Neural cell (in vitro differentiated cells): ENCODE results near the gene ZFP36. TPM values are rescaled to one million over a fixed set of nuclear protein-coding genes. Genes with fewer than 3 reads are reported as not detected.

Experiments
- H2AFZ ChIP-seq: fragments of 200-600, 300-800 bp; sonication (generic), shearing (Covaris generic); 2 replicates; pipeline ENCODE4 v1.6.0; 2014; ENCODE audit warnings: low read depth, mild to moderate bottlenecking, antibody characterized with exemption, low read length, moderate library complexity
- H3F3A ChIP-seq: fragments of 200-600 bp; shearing (Covaris generic); 2 replicates; pipeline ENCODE4 v1.6.1; 2016; ENCODE audit warnings: mild to moderate bottlenecking, moderate library complexity, mixed read lengths, antibody characterized with exemption, low read length; ENCODE audit not compliant: insufficient read depth, poor library complexity, severe bottlenecking
- H3K27ac ChIP-seq: fragments of 200-600, 300-800 bp; sonication (generic), shearing (Covaris generic); 2 replicates; pipeline ENCODE4 v1.5.1; 2014; ENCODE audit warnings: mild to moderate bottlenecking, low read length, moderate library complexity
- H3K27me3 ChIP-seq: fragments of 300-800, 200-600 bp; sonication (generic), shearing (Covaris generic); 2 replicates; pipeline ENCODE4 v1.6.0; 2014; ENCODE audit warnings: mild to moderate bottlenecking, low read depth, low read length, moderate library complexity; ENCODE audit not compliant: insufficient read depth
- H3K36me3 ChIP-seq: fragments of 300-800, 200-600 bp; sonication (generic), shearing (Covaris generic); 2 replicates; pipeline ENCODE4 v1.5.1; 2014; ENCODE audit warnings: mild to moderate bottlenecking, antibody characterized with exemption, low read length, moderate library complexity; ENCODE audit not compliant: insufficient read depth
- H3K4me2 ChIP-seq: fragments of 300-800, 200-600 bp; sonication (generic), shearing (Covaris generic); 2 replicates; pipeline ENCODE4 v1.6.0; 2014; ENCODE audit warnings: mild to moderate bottlenecking, low read length
- H3K4me3 ChIP-seq: fragments of 300-800, 200-600 bp; sonication (generic), shearing (Covaris generic); 2 replicates; pipeline ENCODE4 v1.5.1; 2014; ENCODE audit warnings: mild to moderate bottlenecking, low read length, moderate library complexity
- H3K79me2 ChIP-seq: fragments of 200-600 bp; shearing (Covaris generic); replicated peaks from 2 replicates; pipeline ENCODE4 v1.6.0; 2014; ENCODE audit warnings: mild to moderate bottlenecking, low read length, moderate library complexity; ENCODE audit not compliant: insufficient read depth
- H3K9ac ChIP-seq: fragments of 300-800, 200-600 bp; sonication (generic), shearing (Covaris generic); 2 replicates; pipeline ENCODE4 v1.6.1; 2016; ENCODE audit warnings: mild to moderate bottlenecking, low read length, mixed read lengths
- H3K9me2 ChIP-seq: fragments of 200-600 bp; shearing (Covaris generic); 2 replicates; pipeline ENCODE4 v1.6.1; 2016; ENCODE audit warnings: mild to moderate bottlenecking, low read length, mixed read lengths; ENCODE audit not compliant: insufficient read depth
- H3K9me3 ChIP-seq: fragments of 200-600, 300-800 bp; sonication (generic), shearing (Covaris generic); 2 replicates; pipeline ENCODE4 v1.6.1; 2016; ENCODE audit warnings: mild to moderate bottlenecking, mixed run types, low read length, moderate library complexity, mixed read lengths
- H4K20me1 ChIP-seq: fragments of 200-600 bp; shearing (Covaris generic); 2 replicates; pipeline ENCODE4 v1.6.1; 2016; ENCODE audit warnings: mild to moderate bottlenecking, mixed run types; ENCODE audit not compliant: insufficient read depth
- EP300 ChIP-seq: fragments of 450-650 bp; conservative IDR thresholded peaks from 2 replicates; pipeline ENCODE4 v1.6.1; 2014; ENCODE audit warnings: antibody characterized with exemption, mild to moderate bottlenecking, moderate library complexity; ENCODE audit not compliant: poor library complexity, severe bottlenecking
- EZH2 ChIP-seq: fragments of 200-600, 300-800 bp; shearing (Covaris generic), sonication (generic); IDR thresholded peaks from 2 replicates; pipeline ENCODE4 v1.6.1; 2014; ENCODE audit warnings: antibody characterized with exemption, low read length, borderline replicate concordance, mild to moderate bottlenecking; ENCODE audit not compliant: insufficient read depth, poor library complexity, severe bottlenecking
- MXI1 ChIP-seq: fragments of 450-650 bp; conservative IDR thresholded peaks from 2 replicates; pipeline ENCODE4 v1.6.1; 2014; ENCODE audit warnings: antibody characterized with exemption, mild to moderate bottlenecking; ENCODE audit not compliant: poor library complexity, severe bottlenecking
- POLR2AphosphoS5 ChIP-seq: IDR thresholded peaks from 2 replicates; pipeline ENCODE4 v1.6.1; 2012
- RAD21 ChIP-seq: fragments of 450-650 bp; conservative IDR thresholded peaks from 2 replicates; pipeline ENCODE4 v1.6.1; 2014; ENCODE audit warnings: antibody characterized with exemption, mild to moderate bottlenecking, moderate library complexity
- SMC3 ChIP-seq: fragments of 450-650 bp; conservative IDR thresholded peaks from 2 replicates; pipeline ENCODE4 v1.6.1; 2014; ENCODE audit warnings: antibody characterized with exemption, mild to moderate bottlenecking, moderate library complexity; ENCODE audit not compliant: poor library complexity
- TAF1 ChIP-seq: IDR thresholded peaks from 2 replicates; pipeline ENCODE4 v1.6.1; 2012; ENCODE audit warnings: low read depth
- polyA plus RNA-seq: library from polyadenylated mRNA; depleted of rRNA; stranded (reverse); fragments of >200 nt; gene quantifications from 2 replicates; pipeline ENCODE4 v1.2.3, GENCODE V29; 2014
- TF ChIP-seq, protein P1 (sequence below): fragments of 450-650 bp; IDR thresholded peaks from 2 replicates; pipeline ENCODE4 v1.5.1; 2014; ENCODE audit warnings: antibody characterized with exemption, mild to moderate bottlenecking, moderate library complexity; ENCODE audit not compliant: poor library complexity, severe bottlenecking
- TF ChIP-seq, protein P2 (sequence below): IDR thresholded peaks from 2 replicates; pipeline ENCODE4 v1.6.1; 2012; ENCODE audit warnings: borderline replicate concordance

ZFP36 gene
- polyA plus RNA-seq, 1 donor from 2014 or later: not detected

DNA sequence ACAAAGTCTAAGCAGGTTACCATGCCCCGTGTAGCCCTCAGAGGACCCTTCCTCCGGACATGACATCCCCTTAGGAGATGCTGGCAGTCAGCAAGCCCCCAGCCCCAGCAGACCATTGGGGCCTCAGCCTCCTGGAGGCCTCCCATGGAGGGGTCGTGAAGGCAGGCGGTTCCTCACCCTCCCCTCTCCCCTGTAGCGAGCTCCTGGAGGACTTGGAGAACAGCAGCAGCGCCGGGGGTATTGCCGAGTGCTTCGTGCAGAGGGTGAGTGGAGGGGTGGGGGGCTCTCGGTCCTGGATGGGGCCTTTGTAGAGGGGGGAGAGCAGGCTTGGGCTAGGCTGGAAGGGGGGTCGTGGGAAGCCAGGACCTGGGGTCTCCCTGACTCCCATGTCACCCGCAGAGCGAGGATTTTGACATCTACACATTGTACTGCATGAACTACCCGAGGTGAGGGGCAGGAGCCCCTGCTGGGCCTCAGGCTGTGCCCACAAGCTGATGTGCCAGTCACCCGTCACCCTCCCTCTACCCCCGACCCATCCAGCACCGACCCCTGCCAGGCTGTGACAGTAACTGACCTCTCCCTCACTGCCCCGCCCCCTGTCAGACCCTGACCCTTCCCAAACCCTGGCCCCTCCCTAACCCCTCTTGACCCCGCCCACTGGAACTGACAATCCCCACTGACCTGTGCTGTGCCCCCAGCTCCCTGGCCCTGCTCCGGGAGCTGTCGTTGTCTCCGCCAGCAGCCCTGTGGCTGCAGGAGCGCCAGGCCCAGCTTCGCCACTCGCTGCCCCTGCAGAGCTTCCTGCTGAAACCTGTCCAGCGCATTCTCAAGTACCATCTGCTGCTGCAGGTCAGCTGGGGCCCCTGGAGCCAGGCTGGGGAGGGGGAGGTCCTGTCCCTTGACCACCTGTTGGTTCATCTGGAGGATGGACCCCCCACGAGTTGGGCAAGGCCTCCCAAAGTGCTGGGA is 9.8 kb downstream of the ZFP36 start:
- Histone ChIP-seq H3K79me2 (peaks cover 27% of the 10 kb centered on the region), H2AFZ (no peak overlapping the region), H3K4me3 (peak overlapping the region; percentile 89), H3K27ac (no peak overlapping the region), H3K9me3 (no peaks in the 10 kb centered on the region), H3K27me3 (no peaks in the 10 kb centered on the region), H3F3A (no peaks in the 10 kb centered on the region), H3K36me3 (no peaks in the 10 kb centered on the region), H3K9me2 (no peaks in the 10 kb centered on the region), H4K20me1 (no peaks in the 10 kb centered on the region), H3K9ac (no peak overlapping the region), H3K4me2 (no peak overlapping the region)
- TF ChIP-seq EP300 (no peak), SMC3 (no peak), EZH2 (no peak)
- TF ChIP-seq, protein P1, sequence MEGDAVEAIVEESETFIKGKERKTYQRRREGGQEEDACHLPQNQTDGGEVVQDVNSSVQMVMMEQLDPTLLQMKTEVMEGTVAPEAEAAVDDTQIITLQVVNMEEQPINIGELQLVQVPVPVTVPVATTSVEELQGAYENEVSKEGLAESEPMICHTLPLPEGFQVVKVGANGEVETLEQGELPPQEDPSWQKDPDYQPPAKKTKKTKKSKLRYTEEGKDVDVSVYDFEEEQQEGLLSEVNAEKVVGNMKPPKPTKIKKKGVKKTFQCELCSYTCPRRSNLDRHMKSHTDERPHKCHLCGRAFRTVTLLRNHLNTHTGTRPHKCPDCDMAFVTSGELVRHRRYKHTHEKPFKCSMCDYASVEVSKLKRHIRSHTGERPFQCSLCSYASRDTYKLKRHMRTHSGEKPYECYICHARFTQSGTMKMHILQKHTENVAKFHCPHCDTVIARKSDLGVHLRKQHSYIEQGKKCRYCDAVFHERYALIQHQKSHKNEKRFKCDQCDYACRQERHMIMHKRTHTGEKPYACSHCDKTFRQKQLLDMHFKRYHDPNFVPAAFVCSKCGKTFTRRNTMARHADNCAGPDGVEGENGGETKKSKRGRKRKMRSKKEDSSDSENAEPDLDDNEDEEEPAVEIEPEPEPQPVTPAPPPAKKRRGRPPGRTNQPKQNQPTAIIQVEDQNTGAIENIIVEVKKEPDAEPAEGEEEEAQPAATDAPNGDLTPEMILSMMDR: no peak
- TF ChIP-seq, protein P2, sequence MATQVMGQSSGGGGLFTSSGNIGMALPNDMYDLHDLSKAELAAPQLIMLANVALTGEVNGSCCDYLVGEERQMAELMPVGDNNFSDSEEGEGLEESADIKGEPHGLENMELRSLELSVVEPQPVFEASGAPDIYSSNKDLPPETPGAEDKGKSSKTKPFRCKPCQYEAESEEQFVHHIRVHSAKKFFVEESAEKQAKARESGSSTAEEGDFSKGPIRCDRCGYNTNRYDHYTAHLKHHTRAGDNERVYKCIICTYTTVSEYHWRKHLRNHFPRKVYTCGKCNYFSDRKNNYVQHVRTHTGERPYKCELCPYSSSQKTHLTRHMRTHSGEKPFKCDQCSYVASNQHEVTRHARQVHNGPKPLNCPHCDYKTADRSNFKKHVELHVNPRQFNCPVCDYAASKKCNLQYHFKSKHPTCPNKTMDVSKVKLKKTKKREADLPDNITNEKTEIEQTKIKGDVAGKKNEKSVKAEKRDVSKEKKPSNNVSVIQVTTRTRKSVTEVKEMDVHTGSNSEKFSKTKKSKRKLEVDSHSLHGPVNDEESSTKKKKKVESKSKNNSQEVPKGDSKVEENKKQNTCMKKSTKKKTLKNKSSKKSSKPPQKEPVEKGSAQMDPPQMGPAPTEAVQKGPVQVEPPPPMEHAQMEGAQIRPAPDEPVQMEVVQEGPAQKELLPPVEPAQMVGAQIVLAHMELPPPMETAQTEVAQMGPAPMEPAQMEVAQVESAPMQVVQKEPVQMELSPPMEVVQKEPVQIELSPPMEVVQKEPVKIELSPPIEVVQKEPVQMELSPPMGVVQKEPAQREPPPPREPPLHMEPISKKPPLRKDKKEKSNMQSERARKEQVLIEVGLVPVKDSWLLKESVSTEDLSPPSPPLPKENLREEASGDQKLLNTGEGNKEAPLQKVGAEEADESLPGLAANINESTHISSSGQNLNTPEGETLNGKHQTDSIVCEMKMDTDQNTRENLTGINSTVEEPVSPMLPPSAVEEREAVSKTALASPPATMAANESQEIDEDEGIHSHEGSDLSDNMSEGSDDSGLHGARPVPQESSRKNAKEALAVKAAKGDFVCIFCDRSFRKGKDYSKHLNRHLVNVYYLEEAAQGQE: no peak

DNA sequence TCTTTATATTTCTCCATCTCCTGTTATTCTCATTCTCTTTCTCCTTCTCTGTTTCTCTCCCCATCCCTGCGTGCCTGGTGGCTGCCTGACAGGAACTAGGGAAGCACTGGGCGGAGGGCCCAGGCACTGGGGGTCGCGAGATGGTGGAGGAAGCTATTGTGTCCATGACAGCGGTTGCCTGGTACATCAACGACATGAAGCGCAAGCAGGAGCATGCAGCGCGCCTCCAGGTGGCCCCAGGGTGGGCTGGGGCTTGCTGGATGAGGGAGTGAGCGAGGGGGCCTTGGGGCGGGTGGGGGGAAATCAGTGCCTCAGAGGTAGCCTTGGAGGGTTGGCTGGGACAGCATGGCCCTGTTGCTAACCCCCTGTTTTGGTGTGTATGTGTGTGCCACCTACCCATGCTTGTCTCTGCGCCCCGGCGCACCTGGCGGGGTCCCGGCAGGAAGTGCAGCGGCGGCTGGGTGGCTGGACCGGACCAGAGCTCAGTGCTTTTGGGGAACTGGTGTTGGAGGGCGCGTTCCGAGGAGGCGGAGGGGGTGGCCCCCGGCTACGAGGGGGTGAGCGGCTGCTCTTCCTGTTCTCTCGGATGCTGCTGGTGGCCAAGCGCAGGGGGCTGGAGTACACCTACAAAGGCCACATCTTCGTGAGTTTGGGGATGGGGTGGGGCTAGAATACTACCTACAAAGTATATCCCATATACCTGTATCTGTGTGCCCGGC is 11.0 kb downstream of the ZFP36 start:
- TF ChIP-seq, protein P2: no peak
- TF ChIP-seq SMC3 (no peak), MXI1 (no peak), EP300 (no peak), EZH2 (no peak), RAD21 (no peak), TAF1 (no peak), POLR2AphosphoS5 (no peak)
- TF ChIP-seq, protein P1: no peak
- peaks cover 27% of the 10 kb centered on the region for H3K79me2 ChIP-seq

More for the DNA sequence above, 11.0 kb downstream of the ZFP36 start:
- no peaks in the 10 kb centered on the region for H3K9me2 ChIP-seq
- H3F3A ChIP-seq: no peaks in the 10 kb centered on the region
- H3K27ac ChIP-seq: no peak overlapping the region
- H4K20me1 ChIP-seq: no peaks in the 10 kb centered on the region
- no peaks in the 10 kb centered on the region for H3K27me3 ChIP-seq
- no peak overlapping the region for H3K9ac ChIP-seq
- H3K36me3 ChIP-seq: no peaks in the 10 kb centered on the region
- H3K4me3 ChIP-seq: no peak overlapping the region
- no peak overlapping the region for H2AFZ ChIP-seq
- H3K4me2 ChIP-seq: no peak overlapping the region
- H3K9me3 ChIP-seq: no peaks in the 10 kb centered on the region
